K562 (cell line): ENCODE data around the gene PKLR. TPM values are rescaled to one million over a fixed set of nuclear protein-coding genes. Genes with fewer than 3 reads are reported as not detected.

Experiments used
- ARID3A ChIP-seq: IDR thresholded peaks from 2 replicates; pipeline ENCODE4 v1.6.1; 2012; ENCODE audit warnings: low read depth, low read length, improper control_type of control experiment, borderline replicate concordance
- CHD1 ChIP-seq: fragments of 200-600 bp; sonication (generic); IDR thresholded peaks from one replicate; pipeline ENCODE4 v1.6.1; 2012; ENCODE audit warnings: mild to moderate bottlenecking, moderate library complexity, low read length, inconsistent platforms
- MAX ChIP-seq: sonication (generic); formaldehyde crosslinking; IDR thresholded peaks from 2 replicates; pipeline ENCODE4 v1.9.0; 2022; ENCODE audit warnings: mild to moderate bottlenecking, missing genetic modification reagents
- MECOM ChIP-seq: fragments of 250-450 bp; sonication (Bioruptor Pico); IDR thresholded peaks from 2 replicates; pipeline ENCODE4 v1.8.0; 2022; ENCODE audit warnings: inconsistent platforms
- MNT ChIP-seq, 2 experiments: fragments of 450-650 bp; conservative IDR thresholded peaks; 2 replicates each; pipeline ENCODE4 v1.6.1; 2017; ENCODE audit warnings: mild to moderate bottlenecking in 2 of 2, moderate library complexity in 2 of 2
- NR1H2 ChIP-seq: sonication (generic); formaldehyde crosslinking; IDR thresholded peaks from 2 replicates; pipeline ENCODE4 v1.4.0; 2020; ENCODE audit warnings: mild to moderate bottlenecking, missing genetic modification reagents
- PBX2 ChIP-seq, 2 experiments: IDR thresholded peaks in 1 of 2; conservative IDR thresholded peaks in 1 of 2; 2 replicates each; pipeline ENCODE4 v1.6.1; 2016; ENCODE audit warnings: low read depth in 2 of 2, mild to moderate bottlenecking in 1 of 2, missing compliant biosample characterization in 1 of 2, missing genetic modification characterization in 1 of 2, moderate library complexity in 1 of 2
- RAD51 ChIP-seq: fragments of 450-650 bp; IDR thresholded peaks from 2 replicates; pipeline ENCODE4 v1.7.1; 2016; ENCODE audit warnings: low read depth, mild to moderate bottlenecking, borderline replicate concordance
- SFPQ ChIP-seq: fragments of 200-400 bp; formaldehyde crosslinking; IDR thresholded peaks from 2 replicates; pipeline ENCODE4 v1.6.1; 2017; ENCODE audit warnings: mild to moderate bottlenecking, low read depth, low read length, moderate library complexity
- ZMIZ1 ChIP-seq, 2 experiments: fragments of 150-350 bp in 1 of 2; IDR thresholded peaks; 2 replicates each; pipeline ENCODE4 v1.6.1; 2012 to 2016; ENCODE audit warnings: low read depth in 2 of 2, low read length in 2 of 2, mild to moderate bottlenecking in 1 of 2, moderate library complexity in 1 of 2
- ZNF217 ChIP-seq: sonication (generic); formaldehyde crosslinking; IDR thresholded peaks from 2 replicates; pipeline ENCODE4 v1.8.0; 2022; ENCODE audit warnings: mild to moderate bottlenecking, missing genetic modification reagents
- ZNF511 ChIP-seq: sonication (generic); formaldehyde crosslinking; IDR thresholded peaks from 2 replicates; pipeline ENCODE4 v1.8.0; 2022; ENCODE audit warnings: mild to moderate bottlenecking, missing genetic modification reagents
- polyA plus RNA-seq, 8 experiments: library from polyadenylated mRNA; depleted of rRNA in 4 of 8; stranded (reverse) in 5 of 8; unstranded in 3 of 8; fragments of >200 nt; fragmentation: Nextera tagmentation in 2 of 8; fragmentation: Illumina TruSeq in 1 of 8; extraction: Ambion mirVana in 2 of 8; extraction: Trizol in 1 of 8; gene quantifications; 2 replicates each; pipeline versions ENCODE4 v1.2.1 to v1.2.3, GENCODE V29; 2011 to 2014; ENCODE audit warnings: inconsistent platforms in 1 of 8, missing spikeins in 1 of 8
- total RNA-seq, 7 experiments: library from RNA; depleted of rRNA in 6 of 7; stranded (reverse); fragments of >200 nt in 6 of 7; fragmentation: Illumina TruSeq in 2 of 7; extraction: Trizol in 2 of 7; gene quantifications; 2 replicates each; pipeline versions ENCODE4 v1.2.1 to v1.2.3, GENCODE V29; 2011 to 2021; ENCODE audit warnings: low replicate concordance in 1 of 7

Gene PKLR
- total and polyA plus RNA-seq, 9 of the 15 experiments (the other 6 are each of a cell fraction or from before 2014, with no cell fraction given): 10.7 to 78.4 (median 38.2) TPM

GRCh38 chr1:155324037-155324716 is 22.9 kb upstream of the PKLR start (continued):
- TF ChIP-seq ZMIZ1 (IDR thresholded peaks at IDR 0.05; ENCODE audit: low read depth in 2 of 2, low read length in 2 of 2): no peak
- no peak for TF ChIP-seq ZNF217 (CRISPR knock-in tag)
- TF ChIP-seq CHD1: peak; percentile 77
- TF ChIP-seq ZNF511 (CRISPR knock-in tag): peak; percentile 46; the same call in 1 of the 2 replicates
- TF ChIP-seq MAX (CRISPR knock-in tag): peak; percentile 94
- TF ChIP-seq PBX2 (CRISPR knock-in tag; IDR thresholded peaks at IDR 0.05; ENCODE audit: low read depth): no peak
- TF ChIP-seq PBX2 (tag; conservative IDR thresholded peaks at IDR 0.05; ENCODE audit: low read depth): no peak
- peak; percentile 97 for TF ChIP-seq RAD51
- no peak for TF ChIP-seq MECOM (CRISPR knock-in tag)
- no peak for TF ChIP-seq SFPQ
- TF ChIP-seq MNT (conservative IDR thresholded peaks at IDR 0.05): peak; percentile 93 to 94
- no peak for TF ChIP-seq ARID3A
- TF ChIP-seq NR1H2 (CRISPR knock-in tag): no peak
